HepG2 (cell line): Measurements from ENCODE around the gene LAPTM4A. TPM values are rescaled to one million over a fixed set of nuclear protein-coding genes. Genes with fewer than 3 reads are reported as not detected.

Source experiments
- AGO1 ChIP-seq: fragments of 200-400 bp; formaldehyde crosslinking; IDR thresholded peaks from 2 replicates; pipeline ENCODE4 v1.6.1; 2017; ENCODE audit warnings: mild to moderate bottlenecking, low read depth, low read length, moderate library complexity; ENCODE audit not compliant: poor library complexity, severe bottlenecking
- BRCA1 ChIP-seq: sonication (generic); formaldehyde crosslinking; IDR thresholded peaks from 2 replicates; pipeline ENCODE4 v1.4.0; 2020; ENCODE audit warnings: missing genetic modification reagents
- HDAC6 ChIP-seq: fragments of 200-600 bp; sonication (generic); IDR thresholded peaks from 2 replicates; pipeline ENCODE4 v1.7.0; 2017; ENCODE audit warnings: mild to moderate bottlenecking, antibody characterized with exemption, low read length, low read depth
- HINFP ChIP-seq: sonication (generic); formaldehyde crosslinking; IDR thresholded peaks from 2 replicates; pipeline ENCODE4 v1.4.0; 2020; ENCODE audit warnings: low read depth, mild to moderate bottlenecking, missing genetic modification reagents
- JUND ChIP-seq: sonication (generic); formaldehyde crosslinking; IDR thresholded peaks from 2 replicates; pipeline ENCODE4 v1.8.0; 2022; ENCODE audit warnings: mild to moderate bottlenecking, missing genetic modification reagents
- MTA3 ChIP-seq: sonication (generic); formaldehyde crosslinking; IDR thresholded peaks from 2 replicates; pipeline ENCODE4 v1.4.0; 2020; ENCODE audit warnings: missing genetic modification reagents
- RCOR2 ChIP-seq: IDR thresholded peaks from 2 replicates; pipeline ENCODE4 v1.6.1; 2016; ENCODE audit warnings: missing biosample characterization, missing genetic modification reagents
- REST ChIP-seq, 2 experiments: IDR thresholded peaks; 2 replicates each; pipeline ENCODE4 v1.6.1; 2011 to 2012; ENCODE audit warnings: low read length in 2 of 2, borderline replicate concordance in 1 of 2, low read depth in 1 of 2, mild to moderate bottlenecking in 1 of 2, moderate library complexity in 1 of 2
- TSC22D2 ChIP-seq: sonication (generic); formaldehyde crosslinking; IDR thresholded peaks from 2 replicates; pipeline ENCODE4 v1.5.1; 2020; ENCODE audit warnings: missing genetic modification reagents, mild to moderate bottlenecking, borderline replicate concordance
- ZFP91 ChIP-seq: sonication (generic); formaldehyde crosslinking; IDR thresholded peaks from 2 replicates; pipeline ENCODE4 v1.9.0; 2022; ENCODE audit warnings: missing genetic modification reagents, mild to moderate bottlenecking, borderline replicate concordance
- ZMAT5 ChIP-seq: sonication (generic); formaldehyde crosslinking; IDR thresholded peaks from 2 replicates; pipeline ENCODE4 v1.5.0; 2020; ENCODE audit warnings: mild to moderate bottlenecking, low read depth, missing genetic modification reagents, borderline replicate concordance
- ZMYM3 ChIP-seq: sonication (generic); formaldehyde crosslinking; IDR thresholded peaks from 2 replicates; pipeline ENCODE4 v1.5.1; 2020; ENCODE audit warnings: mild to moderate bottlenecking, missing genetic modification reagents
- ZNF547 ChIP-seq: sonication (generic); formaldehyde crosslinking; IDR thresholded peaks from 2 replicates; pipeline ENCODE4 v1.5.1; 2020; ENCODE audit warnings: mild to moderate bottlenecking, missing genetic modification reagents
- ZNF678 ChIP-seq: sonication (generic); formaldehyde crosslinking; IDR thresholded peaks from 2 replicates; pipeline ENCODE4 v1.4.0; 2020; ENCODE audit warnings: mild to moderate bottlenecking, missing genetic modification reagents
- polyA plus RNA-seq, 8 experiments: library from polyadenylated mRNA; depleted of rRNA in 3 of 8; stranded (reverse) in 7 of 8; unstranded in 1 of 8; fragments of >200 nt; fragmentation: Illumina TruSeq in 4 of 8; extraction: Trizol in 4 of 8; gene quantifications; 2 replicates each; pipeline versions ENCODE4 v1.2.1 to v1.2.3, GENCODE V29; 2011 to 2016; ENCODE audit warnings: low read depth in 4 of 8, missing spikeins in 1 of 8, mixed read lengths in 1 of 8; ENCODE audit not compliant: insufficient read depth in 1 of 8
- total RNA-seq, 5 experiments: library from RNA; depleted of rRNA; stranded (reverse); fragments of >200 nt; fragmentation: Illumina TruSeq; extraction: Trizol; gene quantifications; 2 replicates each; pipeline ENCODE4 v1.2.3, GENCODE V29; 2016; ENCODE audit warnings: low read depth in 1 of 5
- TF ChIP-seq, protein P1 (sequence below): sonication (generic); formaldehyde crosslinking; IDR thresholded peaks from 2 replicates; pipeline ENCODE4 v1.4.0; 2020; ENCODE audit warnings: missing genetic modification reagents

The LAPTM4A gene
- total and polyA plus RNA-seq, 2 of the 13 experiments (the other 11 are each of a cell fraction or from before 2014, with no cell fraction given): 116 to 558 TPM

GRCh38 chr2:20097889-20098714, 46.7 kb upstream of the LAPTM4A start (continued):
- no peak for TF ChIP-seq BRCA1
- TF ChIP-seq ZNF678: no peak
- 0 out of 2 replicates have a peak, but pooled peaks have one; percentile 37 for TF ChIP-seq RCOR2 (CRISPR knock-in tag)
- 0 out of 2 replicates have a peak, but pooled peaks have one; percentile 12 for TF ChIP-seq ZMYM3 (CRISPR knock-in tag)
- no peak for TF ChIP-seq HDAC6
- TF ChIP-seq, protein P1, sequence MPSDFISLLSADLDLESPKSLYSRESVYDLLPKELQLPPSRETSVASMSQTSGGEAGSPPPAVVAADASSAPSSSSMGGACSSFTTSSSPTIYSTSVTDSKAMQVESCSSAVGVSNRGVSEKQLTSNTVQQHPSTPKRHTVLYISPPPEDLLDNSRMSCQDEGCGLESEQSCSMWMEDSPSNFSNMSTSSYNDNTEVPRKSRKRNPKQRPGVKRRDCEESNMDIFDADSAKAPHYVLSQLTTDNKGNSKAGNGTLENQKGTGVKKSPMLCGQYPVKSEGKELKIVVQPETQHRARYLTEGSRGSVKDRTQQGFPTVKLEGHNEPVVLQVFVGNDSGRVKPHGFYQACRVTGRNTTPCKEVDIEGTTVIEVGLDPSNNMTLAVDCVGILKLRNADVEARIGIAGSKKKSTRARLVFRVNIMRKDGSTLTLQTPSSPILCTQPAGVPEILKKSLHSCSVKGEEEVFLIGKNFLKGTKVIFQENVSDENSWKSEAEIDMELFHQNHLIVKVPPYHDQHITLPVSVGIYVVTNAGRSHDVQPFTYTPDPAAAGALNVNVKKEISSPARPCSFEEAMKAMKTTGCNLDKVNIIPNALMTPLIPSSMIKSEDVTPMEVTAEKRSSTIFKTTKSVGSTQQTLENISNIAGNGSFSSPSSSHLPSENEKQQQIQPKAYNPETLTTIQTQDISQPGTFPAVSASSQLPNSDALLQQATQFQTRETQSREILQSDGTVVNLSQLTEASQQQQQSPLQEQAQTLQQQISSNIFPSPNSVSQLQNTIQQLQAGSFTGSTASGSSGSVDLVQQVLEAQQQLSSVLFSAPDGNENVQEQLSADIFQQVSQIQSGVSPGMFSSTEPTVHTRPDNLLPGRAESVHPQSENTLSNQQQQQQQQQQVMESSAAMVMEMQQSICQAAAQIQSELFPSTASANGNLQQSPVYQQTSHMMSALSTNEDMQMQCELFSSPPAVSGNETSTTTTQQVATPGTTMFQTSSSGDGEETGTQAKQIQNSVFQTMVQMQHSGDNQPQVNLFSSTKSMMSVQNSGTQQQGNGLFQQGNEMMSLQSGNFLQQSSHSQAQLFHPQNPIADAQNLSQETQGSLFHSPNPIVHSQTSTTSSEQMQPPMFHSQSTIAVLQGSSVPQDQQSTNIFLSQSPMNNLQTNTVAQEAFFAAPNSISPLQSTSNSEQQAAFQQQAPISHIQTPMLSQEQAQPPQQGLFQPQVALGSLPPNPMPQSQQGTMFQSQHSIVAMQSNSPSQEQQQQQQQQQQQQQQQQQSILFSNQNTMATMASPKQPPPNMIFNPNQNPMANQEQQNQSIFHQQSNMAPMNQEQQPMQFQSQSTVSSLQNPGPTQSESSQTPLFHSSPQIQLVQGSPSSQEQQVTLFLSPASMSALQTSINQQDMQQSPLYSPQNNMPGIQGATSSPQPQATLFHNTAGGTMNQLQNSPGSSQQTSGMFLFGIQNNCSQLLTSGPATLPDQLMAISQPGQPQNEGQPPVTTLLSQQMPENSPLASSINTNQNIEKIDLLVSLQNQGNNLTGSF (CRISPR knock-in tag): no peak
- no peak for TF ChIP-seq JUND (CRISPR knock-in tag)
- peak; percentile 51; the same call in 1 of the 2 replicates for TF ChIP-seq TSC22D2 (CRISPR knock-in tag)
- TF ChIP-seq ZFP91 (CRISPR knock-in tag): peak; percentile 77
- no peak for TF ChIP-seq AGO1
- TF ChIP-seq REST (IDR thresholded peaks at IDR 0.05; ENCODE audit: borderline replicate concordance in 1 of 2, low read depth in 1 of 2, low read length in 2 of 2): no peak
- no peak for TF ChIP-seq ZNF547 (CRISPR knock-in tag)
- TF ChIP-seq ZMAT5: no peak
- no peak for TF ChIP-seq HINFP (CRISPR knock-in tag)
- TF ChIP-seq MTA3 (CRISPR knock-in tag): no peak
